ENCODE measurements around the gene CPVL.

- TF ChIP-seq CTCF (conservative IDR thresholded peaks at IDR 0.05; ENCODE audit: low read length) (no peak), EZH2phosphoT487 (IDR thresholded peaks at IDR 0.05; ENCODE audit: borderline replicate concordance, low read depth, low read length) (no peak)
Measured at GRCh38 chr7:29185613-29186012, 39.3 kb upstream of the CPVL start.
